Activated CD8-positive, alpha-beta memory T cell treated with anti-CD3 and anti-CD28 coated beads for 48 hours (primary cell): ENCODE data around the gene MAPK8IP1.

Experiments used
- DNase-seq, 3 experiments: peaks; one replicate each; pipeline ENCODE4 v3.0.0-alpha.2; 2020; ENCODE audit warnings: low read depth in 2 of 3, low spot score in 2 of 3

The MAPK8IP1 gene

GRCh38 chr11:45859661-45860140, 25.8 kb upstream of the MAPK8IP1 start:
- no peak for DNase-seq

- DNase-seq = no peak
These were observed 25.1 kb upstream of the MAPK8IP1 start for GRCh38 chr11:45860348-45860747.

DNA sequence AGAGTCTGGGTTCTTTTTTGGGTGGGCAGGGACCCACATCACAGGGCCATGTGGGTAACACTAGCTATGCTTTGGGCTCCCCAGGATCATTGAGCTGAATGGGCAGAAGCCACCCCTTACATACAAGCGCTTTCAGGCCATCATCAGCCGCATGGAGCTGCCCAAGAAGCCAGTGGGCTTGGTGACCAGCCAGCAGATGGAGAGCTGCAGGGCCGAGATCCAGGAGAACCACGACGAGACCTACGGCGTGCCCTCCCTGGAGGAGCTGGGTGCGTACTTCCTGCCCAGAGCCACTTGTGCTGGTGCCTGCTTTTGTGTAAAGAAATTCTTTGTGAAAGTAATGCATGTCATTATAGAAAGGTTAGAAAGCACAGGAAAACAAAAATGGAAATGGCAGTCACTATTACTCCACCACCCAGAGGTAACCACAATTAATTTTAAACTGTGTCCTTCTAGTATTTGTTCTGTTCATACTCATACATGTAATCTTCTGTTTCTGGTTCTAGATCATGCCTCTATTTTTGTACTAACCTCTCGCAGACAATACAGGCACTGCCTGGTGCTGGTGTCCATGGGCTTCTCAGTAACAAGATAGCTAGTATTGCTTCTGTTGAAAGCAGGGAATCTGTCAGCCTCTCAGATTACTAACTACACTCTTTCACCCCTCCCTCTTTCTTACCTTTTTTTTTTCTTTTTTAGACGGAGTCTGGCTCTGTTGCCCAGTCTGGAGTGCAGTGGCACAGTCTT, 24.5 kb upstream of the MAPK8IP1 start:
- no peak for DNase-seq

DNA sequence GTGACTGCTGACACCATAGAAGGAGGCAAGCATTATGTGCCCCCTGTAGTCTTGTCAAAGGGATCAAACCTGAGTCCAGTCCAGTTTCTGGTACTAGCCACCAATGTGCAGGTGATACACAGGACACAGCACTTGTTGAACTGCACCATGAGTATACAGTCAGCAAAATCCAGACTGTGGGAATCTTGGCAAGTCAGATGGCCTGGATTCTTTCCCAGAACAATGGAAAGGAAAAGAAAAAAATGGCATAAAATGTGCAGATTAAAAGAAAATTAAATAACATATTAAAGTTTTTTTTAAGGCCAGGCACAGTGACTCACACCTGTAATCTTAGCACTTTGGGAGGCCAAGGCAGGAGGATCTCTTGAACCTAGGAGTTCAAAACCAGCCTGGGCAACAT, 21.4 kb upstream of the MAPK8IP1 start:
- no peak for DNase-seq

- DNase-seq = no peak
These were observed 15.9 kb upstream of the MAPK8IP1 start for GRCh38 chr11:45869551-45869950.

GRCh38 chr11:45870706-45871105, 14.7 kb upstream of the MAPK8IP1 start:
- no peak for DNase-seq

DNA sequence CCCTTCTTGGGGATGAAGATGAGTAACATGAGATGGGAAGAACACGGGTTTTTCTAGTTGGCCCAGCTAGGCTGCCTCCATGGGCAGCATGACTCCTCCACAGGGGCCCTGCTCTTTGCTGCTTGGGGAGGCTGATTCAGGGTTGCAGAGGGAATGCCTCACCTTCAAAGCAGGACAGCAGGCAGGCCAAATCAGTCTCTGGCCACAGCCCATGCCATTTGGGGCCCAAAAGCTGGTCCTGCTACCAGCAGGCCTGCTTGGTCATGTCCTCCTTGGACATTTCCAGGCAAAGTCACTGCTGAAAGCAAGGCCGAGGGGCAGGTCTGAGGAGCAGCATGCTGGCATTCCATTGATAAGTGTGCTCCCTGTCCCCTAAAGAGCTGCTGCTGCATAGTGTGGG, 13.8 kb upstream of the MAPK8IP1 start:
- no peak for DNase-seq

- DNase-seq = no peak
These were observed 12.6 kb upstream of the MAPK8IP1 start for GRCh38 chr11:45872651-45873356.

GRCh38 chr11:45876401-45876800, 9.1 kb upstream of the MAPK8IP1 start:
- DNase-seq = no peak

DNA sequence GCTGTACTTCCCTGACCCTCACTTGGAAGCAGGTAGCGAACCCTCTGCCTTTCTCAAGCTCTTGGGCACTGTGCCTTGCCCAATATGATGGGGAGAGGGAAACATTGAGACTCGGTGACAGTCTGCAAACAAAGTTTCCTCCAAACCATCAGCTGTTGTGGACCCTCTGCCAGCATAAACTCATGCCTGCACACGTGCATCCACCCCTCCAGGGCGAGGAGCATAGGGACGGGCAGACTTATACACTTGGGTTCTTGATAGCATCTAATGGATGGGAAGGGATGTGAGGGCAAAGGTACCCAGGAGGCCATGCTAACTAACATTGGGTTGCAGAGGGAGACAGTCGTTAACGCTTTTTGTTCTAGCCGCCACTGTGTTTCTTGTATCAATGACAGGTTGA, 8.2 kb upstream of the MAPK8IP1 start:
- no peak for DNase-seq

DNA sequence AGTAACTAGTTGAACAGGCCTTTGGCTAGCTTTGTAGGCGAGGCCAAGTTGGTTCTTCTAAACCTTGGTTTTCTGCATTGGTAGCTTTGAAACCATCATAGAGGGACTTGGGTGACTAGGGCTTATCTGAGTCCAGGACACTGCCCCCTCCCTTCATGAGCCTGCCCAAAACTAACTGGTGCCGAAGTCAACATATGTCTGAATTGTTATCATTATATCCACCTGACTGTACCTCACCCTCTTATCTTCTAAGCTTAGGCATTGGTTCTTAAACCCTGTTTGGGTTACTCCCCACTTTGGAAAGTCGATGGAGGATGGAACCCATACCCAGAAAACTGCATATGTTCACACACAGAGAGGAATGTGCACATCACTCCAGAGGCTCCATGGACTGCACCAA, 7.6 kb upstream of the MAPK8IP1 start:
- no peak for DNase-seq

DNA sequence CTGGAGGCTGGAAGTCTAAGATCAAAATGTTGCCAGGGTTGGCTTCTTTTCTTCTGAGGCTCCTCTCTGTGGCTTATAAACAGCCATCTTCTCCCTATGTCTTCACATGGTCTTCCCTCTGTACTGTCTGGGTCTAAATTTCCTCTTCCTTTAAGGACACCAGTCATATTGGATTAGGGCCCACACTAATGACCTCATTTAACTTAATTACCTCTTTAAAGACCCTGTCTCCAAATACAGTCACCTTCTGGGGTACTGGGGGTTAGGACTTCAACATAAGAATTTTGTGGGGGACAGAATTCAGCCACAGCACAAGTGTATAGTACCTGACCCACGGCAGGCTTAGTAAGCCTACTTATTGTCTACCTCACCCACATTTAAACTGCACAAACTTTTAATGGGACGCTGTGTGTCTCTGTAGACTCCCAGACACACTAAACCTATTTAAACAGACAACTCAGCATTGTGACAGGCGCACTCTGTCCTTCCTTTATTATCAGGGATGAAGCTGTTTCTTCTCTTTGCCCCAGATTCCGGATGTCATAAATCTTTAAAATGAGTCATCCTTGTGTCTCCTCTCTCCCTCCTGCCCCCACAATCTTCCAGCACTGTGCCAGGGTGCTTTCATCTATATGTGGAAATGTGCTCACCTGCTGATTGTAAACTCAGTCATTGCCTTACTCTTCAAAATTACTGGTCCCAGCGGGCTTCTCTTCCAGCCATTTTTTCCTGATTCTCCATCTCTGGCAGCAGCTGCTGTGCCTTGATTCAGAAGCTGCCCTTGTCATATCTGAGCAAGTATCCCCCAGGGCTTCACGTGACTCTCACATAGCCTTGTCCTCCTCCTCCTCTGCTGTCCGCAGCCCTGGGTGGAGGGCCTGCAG, 5.4 kb upstream of the MAPK8IP1 start:
- DNase-seq = no peak

DNA sequence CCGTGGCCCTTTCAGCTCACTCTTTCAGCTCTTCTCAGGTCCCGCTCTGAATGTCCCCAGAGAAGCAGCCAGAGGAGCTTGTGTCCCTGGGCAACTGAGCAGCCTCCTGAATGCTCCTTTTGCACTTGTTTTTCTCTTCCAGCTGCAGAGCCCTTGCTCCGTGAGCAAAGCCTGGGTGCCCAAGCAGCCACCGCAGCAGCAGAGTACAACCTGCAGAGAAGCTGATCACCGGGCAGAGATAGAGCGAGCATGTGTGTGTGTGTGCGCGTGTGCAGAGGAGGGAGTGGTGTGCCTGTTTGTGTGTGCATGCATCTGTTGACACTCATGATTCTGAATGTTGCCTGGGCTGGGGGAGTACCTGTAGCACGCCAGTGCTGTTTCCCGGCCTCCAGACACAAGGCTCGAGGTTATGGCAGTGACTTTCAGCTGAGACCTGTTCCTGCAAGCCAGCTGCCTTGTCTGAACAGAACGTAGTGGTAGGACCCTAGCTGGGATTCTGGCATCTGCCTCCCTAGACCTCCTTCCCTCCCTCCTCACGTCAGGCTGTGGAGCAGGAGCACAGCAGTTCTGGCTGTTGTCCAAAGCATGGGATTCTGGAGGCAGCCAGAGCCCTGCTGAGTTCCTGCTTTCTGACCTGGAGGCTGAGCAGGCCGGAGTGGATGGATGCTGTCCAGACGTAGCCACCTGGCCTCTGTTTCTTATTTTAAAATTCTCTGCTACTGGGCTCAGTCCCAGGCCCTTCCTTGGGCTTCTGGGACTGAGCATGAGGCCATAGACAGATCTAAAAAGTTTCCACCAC, 4.5 kb upstream of the MAPK8IP1 start:
- DNase-seq = no peak

DNA sequence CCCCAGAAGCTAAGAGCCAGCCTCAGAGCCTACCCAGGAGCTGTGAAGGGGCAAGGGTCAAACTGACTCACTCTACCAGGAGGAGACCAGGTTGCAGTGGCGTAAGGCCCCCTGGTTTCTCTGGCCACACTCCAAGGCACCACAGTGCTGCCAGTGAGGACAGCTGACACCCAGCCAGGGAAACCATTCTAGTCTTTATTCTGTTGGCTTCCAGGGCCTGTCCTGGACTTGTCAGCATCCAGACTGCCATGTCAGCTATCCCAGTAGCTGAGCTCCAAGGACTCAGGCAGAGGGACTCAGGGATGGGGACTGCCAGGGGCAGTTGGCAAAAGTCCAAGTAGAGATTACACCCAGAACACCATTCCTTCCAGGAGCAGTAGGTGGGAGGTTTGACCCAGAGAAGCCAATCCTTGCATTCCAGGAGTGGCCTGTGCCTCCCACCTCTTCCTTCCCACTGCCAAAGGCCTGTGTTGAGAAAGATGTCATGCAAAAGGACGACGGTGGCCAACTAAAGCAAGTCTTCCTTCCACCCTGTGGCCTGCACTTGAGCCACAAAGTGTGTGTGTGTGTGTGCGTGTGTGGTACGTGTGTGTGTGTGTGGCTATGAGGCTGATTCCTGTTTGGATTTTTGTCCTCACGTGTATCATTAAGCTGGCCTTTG, 3.6 kb upstream of the MAPK8IP1 start:
- DNase-seq = no peak

GRCh38 chr11:45884596-45885185, 760 bp upstream of the MAPK8IP1 start:
- DNase-seq = no peak

GRCh38 chr11:45885921-45886721, 670 bp downstream of the MAPK8IP1 start:
- DNase-seq = no peak

GRCh38 chr11:45886816-45887520, 1.5 kb downstream of the MAPK8IP1 start:
- DNase-seq = no peak

DNA sequence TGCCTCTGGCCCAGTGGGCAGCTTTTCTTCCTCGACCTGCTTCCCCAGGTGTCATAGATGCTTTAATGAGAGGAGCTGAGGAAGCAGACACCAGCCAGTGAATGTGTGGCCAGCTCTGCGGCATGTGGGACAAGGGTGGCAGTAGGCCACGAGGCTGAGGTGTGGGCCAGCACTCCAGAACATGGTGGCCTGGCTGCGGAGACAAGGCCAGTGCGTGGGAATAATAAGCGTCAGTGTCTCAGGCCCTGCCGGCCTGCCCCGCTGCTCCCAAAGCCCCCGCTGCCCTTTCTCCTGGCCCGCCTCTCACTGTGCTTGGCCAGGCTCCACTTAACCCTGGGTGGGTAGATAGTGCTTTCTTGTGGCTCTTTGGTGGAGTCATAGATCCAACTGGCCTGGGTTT, 2.1 kb downstream of the MAPK8IP1 start:
- no peak for DNase-seq

DNA sequence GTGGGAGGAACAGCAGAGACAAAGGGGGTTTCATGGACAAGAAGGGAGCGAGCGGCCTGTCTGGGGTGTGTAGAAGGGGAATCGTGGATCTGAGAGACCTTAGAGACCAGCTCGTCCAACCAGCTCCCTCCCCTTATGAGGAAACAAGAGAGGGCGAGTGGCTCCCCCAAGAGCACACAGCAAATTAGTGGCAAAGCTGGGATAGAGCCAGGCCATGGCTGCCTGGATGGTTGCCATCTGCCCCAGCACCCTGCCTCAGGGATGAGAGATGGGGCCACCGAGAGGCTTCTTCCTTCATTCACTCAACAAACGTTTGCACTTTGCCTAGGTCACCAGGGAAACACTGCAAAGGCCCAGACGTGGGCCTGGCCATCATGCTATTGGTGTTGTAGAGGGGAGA, 4.1 kb downstream of the MAPK8IP1 start:
- no peak for DNase-seq
